GM19351 (cell line): ENCODE results near the gene FKBP2.
A peak's percentile ranks its signal among the peaks of the same experiment; 100 is the strongest.

Experiments used
- ATAC-seq: cut with Tn5 transposase; IDR thresholded peaks from one replicate; pipeline ENCODE4 v1.9.1; 2021; ENCODE audit warnings: mild to moderate bottlenecking, moderate library complexity; ENCODE audit not compliant: unreplicated experiment

FKBP2 gene

GRCh38 chr11:64240435-64241240, at the start of gene FKBP2:
FKBP2 (plus strand) TSS chr11:64241095; CDS start chr11:64242388, 1,293 bp downstream.
- peak; percentile 41 for ATAC-seq

- no peak for ATAC-seq
These were observed 48.5 kb upstream of the FKBP2 start for GRCh38 chr11:64192434-64192833.

GRCh38 chr11:64196626-64197025, 44.3 kb upstream of the FKBP2 start:
- ATAC-seq, result no peak

- no peak for ATAC-seq
These were observed 42.4 kb upstream of the FKBP2 start for GRCh38 chr11:64198511-64198910.

- ATAC-seq, result no peak
These were observed 39.4 kb upstream of the FKBP2 start for GRCh38 chr11:64201543-64201942.

- ATAC-seq, result no peak
These were observed 37.9 kb upstream of the FKBP2 start for GRCh38 chr11:64202992-64203391.

- no peak for ATAC-seq
These were observed 37.3 kb upstream of the FKBP2 start for GRCh38 chr11:64203421-64204079.

- no peak for ATAC-seq
These were observed 36.8 kb upstream of the FKBP2 start for GRCh38 chr11:64204080-64204440.

GRCh38 chr11:64204464-64204989, 36.4 kb upstream of the FKBP2 start:
- no peak for ATAC-seq

- peak; percentile 7 for ATAC-seq
These were observed 34.2 kb upstream of the FKBP2 start, which contains the start of gene FERMT3 for GRCh38 chr11:64206457-64207255. FERMT3 (plus strand) TSS chr11:64206721; CDS start chr11:64207365, 644 bp downstream.

GRCh38 chr11:64207256-64208085, 33.4 kb upstream of the FKBP2 start:
- ATAC-seq, result peak; percentile 70

GRCh38 chr11:64208086-64208795, 32.7 kb upstream of the FKBP2 start:
- ATAC-seq, result no peak

GRCh38 chr11:64208796-64209562, 31.9 kb upstream of the FKBP2 start:
- ATAC-seq, result no peak

- ATAC-seq, result no peak
These were observed 31.4 kb upstream of the FKBP2 start for GRCh38 chr11:64209563-64209843.

GRCh38 chr11:64210301-64211020, 30.4 kb upstream of the FKBP2 start:
- no peak for ATAC-seq

- ATAC-seq, result no peak
These were observed 29.6 kb upstream of the FKBP2 start for GRCh38 chr11:64211181-64211872.

GRCh38 chr11:64216879-64217278, 24.0 kb upstream of the FKBP2 start:
- ATAC-seq, result no peak
